HG03095 (cell line): ENCODE results near the gene ZXDC.

Experiments used
- ATAC-seq: cut with Tn5 transposase; IDR thresholded peaks from one replicate; pipeline ENCODE4 v1.9.1; 2021; ENCODE audit warnings: moderate library complexity; ENCODE audit not compliant: unreplicated experiment

Gene ZXDC

GRCh38 chr3:126456766-126457388 lies 18.8 kb downstream of the ZXDC start:
- ATAC-seq, result no peak

DNA sequence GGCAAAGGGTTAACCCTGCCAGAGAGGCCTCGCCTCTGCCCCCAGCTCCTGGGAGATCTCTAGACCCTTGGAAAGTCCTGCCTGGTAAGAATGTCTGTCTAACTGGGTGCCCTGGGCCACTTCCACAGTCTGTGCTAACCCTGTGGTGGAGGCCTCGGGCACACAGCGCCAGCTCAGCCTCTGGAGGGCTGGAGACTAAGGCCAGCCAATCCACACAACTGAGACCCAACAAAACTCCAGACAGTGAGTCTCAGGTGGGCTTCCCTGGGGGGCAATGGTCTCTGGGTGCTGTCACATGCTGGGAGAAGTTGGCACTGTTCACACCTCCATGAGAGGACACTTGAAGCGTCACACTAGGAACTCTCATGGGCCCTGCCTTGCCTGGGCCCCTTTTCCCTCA lies 19.5 kb downstream of the ZXDC start:
- ATAC-seq, result no peak

GRCh38 chr3:126454437-126455198 lies 21.1 kb downstream of the ZXDC start:
- ATAC-seq, result no peak

DNA sequence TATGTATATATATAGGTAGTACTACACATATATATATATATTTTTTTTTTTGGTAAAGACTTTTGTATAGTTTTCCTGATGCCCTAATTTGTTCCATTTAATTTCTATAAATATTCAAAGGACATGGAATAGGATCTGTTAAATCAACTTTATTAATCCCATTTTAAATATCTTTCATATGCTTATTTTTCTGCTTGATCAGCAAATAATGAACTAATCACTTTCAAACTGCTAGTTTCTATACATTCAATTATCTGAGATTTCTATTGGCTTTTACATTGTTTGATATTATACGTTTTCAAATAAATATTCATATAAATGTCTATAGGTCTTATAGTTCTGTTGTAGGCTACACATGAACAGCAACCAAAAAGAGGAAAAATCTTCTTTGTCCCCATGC lies 21.7 kb downstream of the ZXDC start:
- no peak for ATAC-seq

DNA sequence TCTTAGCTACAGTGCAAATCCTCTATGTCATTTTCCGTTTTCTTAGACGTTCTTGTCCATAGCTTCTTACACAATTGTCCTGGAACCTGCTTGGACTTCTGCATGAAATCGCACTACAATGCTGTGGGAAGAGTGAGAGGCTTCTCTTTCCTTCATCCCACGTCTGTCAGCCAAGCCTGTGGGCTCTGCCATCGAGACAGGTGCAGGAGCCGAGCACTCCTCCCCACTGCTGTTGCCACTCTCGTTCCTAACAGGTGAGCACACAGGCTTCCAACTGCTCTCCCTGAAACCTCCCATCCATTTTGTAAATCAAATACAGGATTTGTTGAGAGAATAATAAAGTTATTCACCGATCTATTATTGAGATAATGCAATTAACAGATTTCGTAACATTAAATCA lies 23.5 kb downstream of the ZXDC start:
- no peak for ATAC-seq

DNA sequence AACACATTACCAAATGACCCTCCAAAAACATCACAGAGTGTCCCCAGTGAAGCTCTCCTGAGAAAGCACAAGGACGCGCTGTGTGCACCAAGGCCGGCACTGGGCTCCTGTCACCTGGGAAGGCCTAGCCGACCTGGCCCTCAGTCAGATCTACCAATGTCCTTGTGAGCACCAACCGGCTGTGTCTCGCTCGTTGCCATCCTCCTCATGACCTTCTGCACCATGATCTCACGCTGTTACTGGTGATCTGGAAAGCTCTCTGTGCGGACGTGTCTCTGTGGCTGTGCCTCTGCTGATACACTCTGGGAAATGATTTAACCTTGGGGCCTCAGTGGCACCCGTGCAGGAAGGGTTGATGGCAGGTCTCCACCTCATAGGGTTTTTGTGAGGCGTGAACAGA lies 24.2 kb downstream of the ZXDC start:
- no peak for ATAC-seq

DNA sequence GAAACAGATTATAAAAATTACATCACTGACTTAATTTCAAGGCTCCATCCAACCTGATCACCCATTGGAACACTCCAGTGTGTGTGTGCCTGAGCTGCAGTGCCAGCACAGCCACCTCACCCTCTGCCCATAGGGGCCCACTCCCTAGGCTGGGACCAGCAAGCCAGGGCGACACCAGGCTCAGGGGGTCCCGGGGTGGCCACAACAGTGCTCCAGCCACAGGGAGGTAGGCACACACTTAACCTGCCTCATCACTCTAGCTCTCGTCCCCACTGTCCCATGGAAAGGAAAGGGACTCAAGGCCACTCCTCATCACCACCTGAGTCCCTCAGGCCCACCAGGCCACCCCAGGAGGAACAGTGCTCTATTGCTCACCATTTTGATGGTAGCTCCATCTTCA lies 24.9 kb downstream of the ZXDC start:
- ATAC-seq, result no peak

- ATAC-seq, result no peak
These were observed 25.5 kb downstream of the ZXDC start for GRCh38 chr3:126450219-126450618.

DNA sequence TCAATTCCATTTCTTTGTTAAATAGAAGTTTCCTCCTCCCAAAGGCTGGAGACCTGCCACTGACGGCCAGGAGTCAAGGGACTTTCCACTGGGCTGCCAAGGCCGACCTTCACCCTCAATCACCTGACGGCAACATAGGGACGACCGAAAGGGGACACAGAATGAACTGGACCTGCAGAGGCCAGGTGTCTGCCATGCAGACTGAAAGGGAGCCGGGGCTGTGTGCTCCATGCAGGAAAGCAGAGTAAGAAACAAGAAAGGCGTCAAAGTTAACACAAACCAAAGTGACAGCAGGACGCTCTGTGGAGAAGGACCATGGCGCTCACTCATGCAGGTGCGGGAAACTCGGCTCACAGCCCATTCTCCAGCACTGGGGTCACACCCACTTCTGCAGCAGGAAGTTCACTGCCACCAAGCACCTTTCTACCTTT lies 26.1 kb downstream of the ZXDC start:
- ATAC-seq, result no peak

DNA sequence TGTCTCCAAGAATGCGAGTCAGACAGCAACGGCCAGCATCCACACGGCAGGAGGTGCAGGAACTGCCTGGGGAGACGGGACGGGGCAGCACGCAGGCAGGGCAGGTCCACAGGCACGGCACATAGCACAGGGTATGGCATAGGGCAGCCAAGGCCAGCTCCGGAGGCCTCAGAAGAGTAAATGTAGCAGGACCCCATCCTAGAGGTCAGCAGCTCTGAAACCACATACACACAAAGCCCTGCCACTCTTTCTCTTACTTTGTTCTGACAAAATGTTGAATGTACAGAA lies 26.9 kb downstream of the ZXDC start:
- ATAC-seq, result no peak

GRCh38 chr3:126448136-126448892 lies 27.4 kb downstream of the ZXDC start:
- ATAC-seq, result no peak

- ATAC-seq, result no peak
These were observed 28.1 kb downstream of the ZXDC start for GRCh38 chr3:126447456-126448106.

- ATAC-seq, result no peak
These were observed 28.9 kb downstream of the ZXDC start for GRCh38 chr3:126446791-126447190.

- no peak for ATAC-seq
These were observed 29.4 kb downstream of the ZXDC start for GRCh38 chr3:126446301-126446700.

GRCh38 chr3:126445506-126445905 lies 30.2 kb downstream of the ZXDC start:
- ATAC-seq, result no peak

GRCh38 chr3:126442856-126443242 lies 32.8 kb downstream of the ZXDC start:
- ATAC-seq, result no peak

DNA sequence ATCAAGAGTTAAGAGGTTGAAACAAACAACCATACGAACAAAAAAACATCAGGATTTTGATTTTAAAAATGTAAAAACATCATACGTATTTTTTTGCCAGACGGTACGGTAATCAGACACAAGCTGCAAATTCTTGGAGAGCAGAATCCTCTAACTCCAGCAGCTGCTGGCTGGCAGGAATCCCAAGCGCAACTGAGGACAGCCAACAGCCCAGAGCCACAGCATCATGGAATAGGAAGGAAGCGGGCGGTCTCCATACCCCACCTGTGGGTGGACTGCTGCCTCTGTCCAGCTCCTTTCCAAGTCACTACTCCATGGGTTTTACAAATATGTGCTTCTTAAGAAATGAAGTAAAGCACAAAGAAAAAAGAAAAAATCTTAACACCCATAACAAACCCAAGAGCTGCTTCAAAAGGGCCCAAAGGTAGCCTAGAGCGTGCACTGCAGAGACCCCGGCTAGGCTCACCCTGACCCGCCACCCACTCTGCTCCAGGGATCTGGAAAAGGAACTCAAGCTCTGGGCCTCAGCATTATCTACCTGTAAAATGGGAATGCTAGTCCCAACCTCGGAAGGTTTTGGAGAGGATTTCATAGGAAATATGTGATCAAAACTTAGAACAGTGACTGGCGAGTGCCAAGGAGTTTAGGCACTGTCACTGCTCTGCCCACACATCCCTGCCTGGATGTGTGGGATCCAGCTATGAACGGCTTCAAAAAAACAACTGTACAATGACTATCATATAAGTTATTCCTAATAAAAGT lies 33.4 kb downstream of the ZXDC start:
- no peak for ATAC-seq

DNA sequence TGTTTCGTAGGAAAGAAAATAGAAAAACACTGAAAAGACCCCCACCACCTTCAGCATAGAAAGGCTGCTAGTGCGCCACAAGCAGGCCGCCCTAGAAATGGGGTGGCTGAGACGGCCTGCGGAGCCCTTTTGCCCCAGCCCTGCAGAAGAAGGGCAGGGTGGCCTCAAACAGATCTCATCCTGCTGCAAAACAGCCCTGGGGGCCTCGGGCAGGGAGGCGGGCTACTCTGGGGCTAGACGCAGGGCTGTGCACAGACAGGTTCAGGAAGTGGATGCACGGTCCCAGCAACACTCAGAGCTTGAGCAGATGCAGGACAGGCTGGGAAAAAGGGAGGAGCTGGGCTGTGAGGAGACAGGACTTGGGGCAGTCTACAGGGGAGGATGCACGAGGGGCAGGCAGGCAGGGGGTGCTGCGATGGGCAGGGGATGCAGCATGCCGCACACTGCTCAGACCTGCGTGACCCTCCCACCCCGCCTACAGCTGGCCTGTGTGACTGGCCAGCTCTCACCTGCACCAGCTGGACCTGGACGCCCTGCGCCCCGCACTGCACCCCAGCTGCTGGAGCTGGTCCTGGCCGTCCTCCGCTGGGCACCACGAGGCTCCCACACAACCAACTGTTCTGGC lies 34.3 kb downstream of the ZXDC start:
- no peak for ATAC-seq

GRCh38 chr3:126440709-126440995 lies 35.0 kb downstream of the ZXDC start:
- no peak for ATAC-seq

- ATAC-seq, result no peak
These were observed 35.6 kb downstream of the ZXDC start for GRCh38 chr3:126439968-126440708.
